Upper lobe of left lung (tissue), 6 donors: ENCODE measurements around the gene DTNB. TPM values are rescaled to one million over a fixed set of nuclear protein-coding genes. Genes with fewer than 3 reads are reported as not detected.

Experiments used
- ATAC-seq, 2 donors: fragments of 200-7000 bp; cut with Tn5 transposase; one replicate each; pipeline ENCODE4 v1.9.1; 2022; ENCODE audit warnings: mild to moderate bottlenecking in 2 of 2, moderate library complexity in 2 of 2; ENCODE audit not compliant: low FRiP score in 2 of 2
- DNase-seq, 2 donors: peaks; one replicate each; pipeline ENCODE4 v3.0.0-alpha.2; 2019 to 2020
- H3K27ac ChIP-seq, 4 donors: fragments of 200-600 bp; sonication (generic); one replicate each; pipeline ENCODE4 v1.5.1; 2016 to 2019
- H3K27me3 ChIP-seq, 4 donors: fragments of 200-600 bp; sonication (generic); one replicate each; pipeline ENCODE4 v1.5.1; 2017 to 2019
- H3K36me3 ChIP-seq, 4 donors: fragments of 200-600 bp; sonication (generic); one replicate each; pipeline ENCODE4 v1.5.1; 2016 to 2019
- H3K4me1 ChIP-seq, 4 donors: fragments of 200-600 bp; sonication (generic); one replicate each; pipeline ENCODE4 v1.5.1; 2018 to 2019
- H3K4me3 ChIP-seq, 4 donors: fragments of 200-600 bp; sonication (generic); one replicate each; pipeline ENCODE4 v1.5.1; 2017 to 2019; ENCODE audit warnings: mild to moderate bottlenecking in 2 of 4, moderate library complexity in 1 of 4
- H3K9me3 ChIP-seq, 4 donors: fragments of 200-600 bp; sonication (generic); one replicate each; pipeline ENCODE4 v1.5.1; 2018 to 2019
- CTCF ChIP-seq, 6 experiments: fragments of 450-650 bp in 4 of 6; fragments of 200-600 bp in 2 of 6; sonication (generic) in 2 of 6; IDR thresholded peaks; one replicate each; pipeline ENCODE4 v1.5.1; 2016 to 2019; ENCODE audit warnings: antibody characterized with exemption in 6 of 6
- EP300 ChIP-seq, 4 donors: sonication (generic); formaldehyde crosslinking; IDR thresholded peaks; one replicate each; pipeline ENCODE4 v1.5.1; 2017; ENCODE audit warnings: antibody characterized with exemption in 4 of 4, control low read depth in 2 of 4
- POLR2A ChIP-seq, 4 donors: fragments of 450-650 bp; IDR thresholded peaks; one replicate each; pipeline ENCODE4 v1.5.1; 2016 to 2017; ENCODE audit warnings: antibody characterized with exemption in 4 of 4, mild to moderate bottlenecking in 2 of 4
- POLR2AphosphoS5 ChIP-seq, 2 donors: sonication (generic); formaldehyde crosslinking; IDR thresholded peaks; one replicate each; pipeline ENCODE4 v1.5.1; 2017; ENCODE audit warnings: antibody characterized with exemption in 2 of 2
- WGBS, 2 donors: methylation state at CpG; one replicate each; pipeline ENCODE4 v1.1.5; 2017 to 2018; 5-methylcytosine and 5-hydroxymethylcytosine counted together
- total RNA-seq, 6 donors: library from RNA; depleted of rRNA in 4 of 6; stranded (reverse); fragments of >200 nt in 4 of 6; gene quantifications; one replicate each; pipeline versions ENCODE4 v1.1.0 to v1.2.1, GENCODE V29; 2016 to 2021
- donor health status: DM: no; HTN: no; CAD: no; lungs with moderate emphysema.
- donor health status: DM: no; HTN: yes; CAD: no; lungs with severe emphysema.

Gene DTNB
- total RNA-seq, 6 donors from 2014 or later = 19.3 to 59.7 (median 25.6) TPM

- Histone ChIP-seq H3K27me3 (no peaks in the 10 kb centered on the region), H3K36me3 (no peaks in the 10 kb centered on the region), H3K4me1 (peaks cover 0 to 7% (median 5%) of the 10 kb centered on the region in 4 donors), H3K4me3 (no peak overlapping the region), H3K9me3 (no peaks in the 10 kb centered on the region), H3K27ac (no peak overlapping the region)
- 52 to 56% methylated on average over 4 of the region's 4 CpGs for WGBS, 2 donors
- DNase-seq (no peak), ATAC-seq (no peak)
- TF ChIP-seq POLR2AphosphoS5 (IDR thresholded peaks at IDR 0.05) = no peak
- no peak for TF ChIP-seq CTCF (IDR thresholded peaks at IDR 0.05)
- TF ChIP-seq POLR2A (IDR thresholded peaks at IDR 0.05) = no peak
- no peak for TF ChIP-seq EP300 (IDR thresholded peaks at IDR 0.05)
These were observed 8.4 kb downstream of the DTNB start for GRCh38 chr2:25664965-25665307.

- DNase-seq = peak in 1 of 2 donors; percentile 78
- Histone ChIP-seq H3K9me3 (no peaks in the 10 kb centered on the region), H3K4me1 (peaks cover 0 to 7% (median 5%) of the 10 kb centered on the region in 4 donors), H3K4me3 (no peak overlapping the region), H3K27me3 (no peaks in the 10 kb centered on the region), H3K36me3 (no peaks in the 10 kb centered on the region), H3K27ac (no peak overlapping the region)
- WGBS, 2 donors = 38 to 41% methylated on average over 9 of the region's 9 CpGs
- ATAC-seq = peak; percentile 85 to 88
- TF ChIP-seq CTCF (IDR thresholded peaks at IDR 0.05) (peak in 5 of 6 experiments; percentile 40 to 71 (median 63)), POLR2AphosphoS5 (IDR thresholded peaks at IDR 0.05) (no peak), POLR2A (IDR thresholded peaks at IDR 0.05) (no peak), EP300 (IDR thresholded peaks at IDR 0.05) (no peak)
These were observed 9.0 kb downstream of the DTNB start for GRCh38 chr2:25664183-25664964.

GRCh38 chr2:25655316-25655715 lies 18.1 kb downstream of the DTNB start:
- Histone ChIP-seq H3K4me3 (no peak overlapping the region), H3K27me3 (no peaks in the 10 kb centered on the region), H3K27ac (no peak overlapping the region), H3K4me1 (no peaks in the 10 kb centered on the region), H3K9me3 (no peaks in the 10 kb centered on the region), H3K36me3 (no peaks in the 10 kb centered on the region)
- no peak for DNase-seq
- TF ChIP-seq CTCF (IDR thresholded peaks at IDR 0.05) (no peak), POLR2AphosphoS5 (IDR thresholded peaks at IDR 0.05) (no peak), EP300 (IDR thresholded peaks at IDR 0.05) (no peak), POLR2A (IDR thresholded peaks at IDR 0.05) (no peak)
- WGBS, 2 donors = 79 to 94% methylated on average over 2 of the region's 2 CpGs
- ATAC-seq = no peak

- Histone ChIP-seq H3K27ac (no peak overlapping the region), H3K9me3 (no peaks in the 10 kb centered on the region), H3K4me3 (no peak overlapping the region), H3K4me1 (no peaks in the 10 kb centered on the region), H3K27me3 (no peaks in the 10 kb centered on the region), H3K36me3 (no peaks in the 10 kb centered on the region)
- WGBS, 2 donors = 93 to 96% methylated on average over 4 of the region's 4 CpGs
- DNase-seq (no peak), ATAC-seq (no peak)
- TF ChIP-seq POLR2A (IDR thresholded peaks at IDR 0.05) = no peak
- TF ChIP-seq CTCF (IDR thresholded peaks at IDR 0.05) = no peak
- no peak for TF ChIP-seq EP300 (IDR thresholded peaks at IDR 0.05)
- TF ChIP-seq POLR2AphosphoS5 (IDR thresholded peaks at IDR 0.05) = no peak
These were observed 18.6 kb downstream of the DTNB start for GRCh38 chr2:25654801-25655200.
